OCI-LY7 (cell line): ENCODE results near the gene S100A2.

Source experiments
- CTCF ChIP-seq: fragments of 200-600 bp; sonication (generic); conservative IDR thresholded peaks from 2 replicates; pipeline ENCODE4 v1.5.1; 2014; ENCODE audit warnings: mild to moderate bottlenecking, antibody characterized with exemption, low read length, moderate library complexity, mixed read lengths
- EZH2phosphoT487 ChIP-seq: fragments of 200-600 bp; sonication (generic); IDR thresholded peaks from 2 replicates; pipeline ENCODE4 v1.6.1; 2018; ENCODE audit warnings: low read depth, borderline replicate concordance, mild to moderate bottlenecking, mixed run types, antibody characterized with exemption, low read length, moderate library complexity, mixed read lengths

DNA sequence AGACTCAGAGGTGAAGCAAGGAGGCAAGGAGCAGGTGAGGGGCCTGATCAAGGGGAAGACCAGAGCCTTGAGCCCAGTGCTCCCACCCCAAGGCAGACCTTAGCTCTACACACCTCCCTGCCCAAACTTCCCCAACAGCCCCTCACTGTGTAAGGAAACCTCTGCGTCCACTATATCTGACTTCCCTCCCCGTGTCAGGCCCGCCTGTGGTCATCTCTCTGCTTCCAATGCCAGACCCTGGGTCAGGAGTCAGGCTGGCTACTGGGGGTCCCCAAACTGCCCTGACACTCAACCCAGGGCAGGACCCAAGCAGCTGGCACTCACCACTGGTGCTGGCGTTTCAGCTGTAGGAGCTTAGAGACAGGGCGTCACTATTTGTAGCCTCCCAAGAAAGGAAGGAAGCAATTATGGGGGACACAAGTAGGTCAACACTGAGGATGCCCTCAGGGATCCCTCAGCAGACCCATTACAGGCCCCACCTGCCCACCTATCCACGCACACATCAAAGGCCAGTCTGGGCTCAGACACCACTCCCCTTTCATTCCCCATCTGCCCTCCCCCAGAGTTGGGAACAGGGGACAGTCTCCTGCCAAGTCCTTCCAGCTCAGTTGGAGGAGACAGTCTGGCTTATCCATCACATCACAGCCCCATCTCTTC lies 15.8 kb downstream of the S100A2 start:
- no peak for TF ChIP-seq CTCF
- TF ChIP-seq EZH2phosphoT487: no peak
